Hepatocyte (in vitro differentiated cells): ENCODE results near the gene CELSR3. TPM values are rescaled to one million over a fixed set of nuclear protein-coding genes. Genes with fewer than 3 reads are reported as not detected.

Experiments
- DNase-seq: peaks from one replicate; pipeline ENCODE4 v3.0.0-alpha.2; 2016; ENCODE audit warnings: low spot score
- H2AFZ ChIP-seq: fragments of 200-600 bp; sonication (generic); 2 replicates; pipeline ENCODE4 v1.6.0; 2016; ENCODE audit warnings: antibody characterized with exemption, mild to moderate bottlenecking
- H3K27ac ChIP-seq: fragments of 200-600 bp; sonication (generic); 2 replicates; pipeline ENCODE4 v1.5.1; 2016; ENCODE audit warnings: mild to moderate bottlenecking
- H3K27me3 ChIP-seq: fragments of 200-600 bp; sonication (generic); 2 replicates; pipeline ENCODE4 v1.6.1; 2016
- H3K36me3 ChIP-seq: fragments of 200-600 bp; sonication (generic); replicated peaks from 2 replicates; pipeline ENCODE4 v1.5.1; 2016; ENCODE audit warnings: low read depth; ENCODE audit not compliant: insufficient read depth
- H3K4me1 ChIP-seq: fragments of 200-600 bp; sonication (generic); 2 replicates; pipeline ENCODE4 v1.5.1; 2016; ENCODE audit warnings: mild to moderate bottlenecking, moderate library complexity; ENCODE audit not compliant: insufficient read depth
- H3K4me2 ChIP-seq: fragments of 200-600 bp; sonication (generic); 2 replicates; pipeline ENCODE4 v1.6.0; 2016
- H3K4me3 ChIP-seq: fragments of 200-600 bp; sonication (generic); 2 replicates; pipeline ENCODE4 v1.5.1; 2016; ENCODE audit warnings: mild to moderate bottlenecking
- H3K79me2 ChIP-seq: fragments of 200-600 bp; sonication (generic); 2 replicates; pipeline ENCODE4 v1.6.0; 2017; ENCODE audit warnings: mild to moderate bottlenecking
- H3K9me2 ChIP-seq: fragments of 200-600 bp; sonication (generic); replicated peaks from 2 replicates; pipeline ENCODE4 v1.6.0; 2017; ENCODE audit warnings: mild to moderate bottlenecking; ENCODE audit not compliant: insufficient read depth
- H3K9me3 ChIP-seq: fragments of 200-600 bp; sonication (generic); 2 replicates; pipeline ENCODE4 v1.5.1; 2016; ENCODE audit warnings: low read depth, mild to moderate bottlenecking
- H4K20me1 ChIP-seq: fragments of 200-600 bp; sonication (generic); 2 replicates; pipeline ENCODE4 v1.6.0; 2016; ENCODE audit warnings: mild to moderate bottlenecking; ENCODE audit not compliant: insufficient read depth, poor library complexity, severe bottlenecking
- CTCF ChIP-seq: fragments of 200-600 bp; sonication (generic); IDR thresholded peaks from 2 replicates; pipeline ENCODE4 v1.5.1; 2016; ENCODE audit warnings: antibody characterized with exemption, mild to moderate bottlenecking; ENCODE audit not compliant: poor library complexity
- EZH2 ChIP-seq: fragments of 200-600 bp; sonication (generic); IDR thresholded peaks from 2 replicates; pipeline ENCODE4 v1.6.1; 2016; ENCODE audit warnings: antibody characterized with exemption, mild to moderate bottlenecking, borderline replicate concordance
- EZH2phosphoT487 ChIP-seq: fragments of 200-600 bp; sonication (generic); IDR thresholded peaks from one replicate; pipeline ENCODE4 v1.6.1; 2018; ENCODE audit warnings: antibody characterized with exemption, mild to moderate bottlenecking, low read depth, moderate library complexity; ENCODE audit not compliant: unreplicated experiment, severe bottlenecking
- WGBS: methylation state at CpG from one replicate; pipeline ENCODE4 v1.1.6; 2016; ENCODE audit warnings: low lambda C conversion rate; ENCODE audit errors: missing lambda C conversion rate; 5-methylcytosine and 5-hydroxymethylcytosine counted together
- microRNA-seq: library from miRNA; unstranded; fragments of <30 nt; microRNA quantifications from one replicate; pipeline ENCODE4, GENCODE V29; 2017
- polyA plus RNA-seq: library from polyadenylated mRNA; unstranded; fragments of >200 nt; fragmentation: Nextera tagmentation; extraction: Ambion mirVana; gene quantifications from 2 replicates; pipeline ENCODE4 v1.2.1, GENCODE V29; 2016
- small RNA-seq: library from RNA; depleted of rRNA; stranded (forward); fragments of <200 nt; gene quantifications from one replicate; pipeline ENCODE3, GENCODE V24; 2014
- total RNA-seq: library from RNA; depleted of rRNA; stranded (reverse); fragments of >200 nt; gene quantifications from 2 replicates; pipeline ENCODE4 v1.2.3, GENCODE V29; 2014

CELSR3 gene
- total and polyA plus RNA-seq, 2 experiments from 2014 or later = 1.8 to 1.9 TPM

GRCh38 chr3:48591886-48592518 lies 70.7 kb downstream of the CELSR3 start:
- Histone ChIP-seq H3K27ac (no peak overlapping the region), H3K9me2 (no peaks in the 10 kb centered on the region), H3K4me1 (peaks cover 22% of the 10 kb centered on the region), H3K79me2 (no peaks in the 10 kb centered on the region), H3K27me3 (no peaks in the 10 kb centered on the region), H3K4me2 (no peak overlapping the region), H2AFZ (no peak overlapping the region), H3K36me3 (no peaks in the 10 kb centered on the region), H4K20me1 (no peaks in the 10 kb centered on the region), H3K4me3 (no peak overlapping the region), H3K9me3 (no peaks in the 10 kb centered on the region)
- WGBS = 95% methylated on average over 22 of the region's 22 CpGs
- no peak for DNase-seq
- no peak for TF ChIP-seq EZH2

- no peak overlapping the region for H2AFZ ChIP-seq
- H3K4me2 ChIP-seq = no peak overlapping the region
These were observed 71.2 kb downstream of the CELSR3 start for GRCh38 chr3:48591436-48591835.

GRCh38 chr3:48588230-48588629 lies 74.5 kb downstream of the CELSR3 start:
- no peak for TF ChIP-seq EZH2
- TF ChIP-seq CTCF = no peak
- no peak for TF ChIP-seq EZH2phosphoT487
- H3K27me3 ChIP-seq = no peaks in the 10 kb centered on the region
- no peak overlapping the region for H3K4me2 ChIP-seq
- H3K4me3 ChIP-seq = no peak overlapping the region
- no peak for DNase-seq
- 96% methylated on average over 11 of the region's 15 CpGs for WGBS
- H2AFZ ChIP-seq = no peak overlapping the region
- no peaks in the 10 kb centered on the region for H3K4me1 ChIP-seq
- no peaks in the 10 kb centered on the region for H3K9me2 ChIP-seq
- no peaks in the 10 kb centered on the region for H3K79me2 ChIP-seq
- no peak overlapping the region for H3K27ac ChIP-seq
- no peaks in the 10 kb centered on the region for H3K36me3 ChIP-seq
- no peaks in the 10 kb centered on the region for H3K9me3 ChIP-seq
- H4K20me1 ChIP-seq = no peaks in the 10 kb centered on the region

More at GRCh38 chr3:48591436-48591835, 71.2 kb downstream of the CELSR3 start:
- no peaks in the 10 kb centered on the region for H3K9me2 ChIP-seq
- no peak overlapping the region for H3K27ac ChIP-seq
- TF ChIP-seq EZH2phosphoT487 (no peak), EZH2 (no peak), CTCF (no peak)
- H3K9me3 ChIP-seq = no peaks in the 10 kb centered on the region
- no peaks in the 10 kb centered on the region for H3K27me3 ChIP-seq
- no peaks in the 10 kb centered on the region for H4K20me1 ChIP-seq
- H3K4me1 ChIP-seq = peaks cover 18% of the 10 kb centered on the region
- H3K79me2 ChIP-seq = no peaks in the 10 kb centered on the region
- 95% methylated on average over 14 of the region's 14 CpGs for WGBS
- no peak for DNase-seq
- H3K36me3 ChIP-seq = no peaks in the 10 kb centered on the region
- H3K4me3 ChIP-seq = no peak overlapping the region

- Histone ChIP-seq H2AFZ (no peak overlapping the region), H3K27me3 (no peaks in the 10 kb centered on the region), H3K9me2 (no peaks in the 10 kb centered on the region), H3K4me1 (no peaks in the 10 kb centered on the region), H3K27ac (no peak overlapping the region), H3K4me2 (no peak overlapping the region), H3K9me3 (no peaks in the 10 kb centered on the region), H3K36me3 (no peaks in the 10 kb centered on the region), H3K79me2 (no peaks in the 10 kb centered on the region), H4K20me1 (no peaks in the 10 kb centered on the region), H3K4me3 (no peak overlapping the region)
- no peak for TF ChIP-seq EZH2
- TF ChIP-seq EZH2phosphoT487 = no peak
- no peak for TF ChIP-seq CTCF
- WGBS = 89% methylated on average over 9 of the region's 11 CpGs
- no peak for DNase-seq
These were observed 75.0 kb downstream of the CELSR3 start for GRCh38 chr3:48587686-48588085.

Small RNA genes lying within 50 kb of the gene (microRNA-seq; reads per million reads assigned to microRNA genes)
- gene MIR4793 = not detected

Small RNA genes lying within 50 kb of the gene (small RNA-seq; reads per million reads assigned to genes)
- not detected for gene AC141002.1

Other genes starting within 250 kb of the CELSR3 start
- gene PLXNB1, start 232.8 kb downstream of the CELSR3 start, total RNA-seq = 73.2 and 74.5 TPM in 2 replicates
- gene PLXNB1, start 232.8 kb downstream of the CELSR3 start, polyA plus RNA-seq = 71.3 and 79.0 TPM in 2 replicates
- 28.1 and 30.4 TPM in 2 replicates for gene CCDC51, start 222.8 kb downstream of the CELSR3 start, total RNA-seq
- gene CCDC51, start 222.8 kb downstream of the CELSR3 start, polyA plus RNA-seq = 30.8 and 32.0 TPM in 2 replicates
- gene TMA7, start 222.6 kb downstream of the CELSR3 start, total RNA-seq = 345 and 381 TPM in 2 replicates
- gene TMA7, start 222.6 kb downstream of the CELSR3 start, polyA plus RNA-seq = 503 and 581 TPM in 2 replicates
- gene ATRIP, start 216.1 kb downstream of the CELSR3 start, total RNA-seq = 4.5 and 4.9 TPM in 2 replicates
- 4.3 and 6.7 TPM in 2 replicates for gene ATRIP, start 216.1 kb downstream of the CELSR3 start, polyA plus RNA-seq
- gene SHISA5, start 158.7 kb downstream of the CELSR3 start, total RNA-seq = 172 and 192 TPM in 2 replicates
- gene SHISA5, start 158.7 kb downstream of the CELSR3 start, polyA plus RNA-seq = 369 TPM in 2 replicates
- gene PFKFB4, start 106.1 kb downstream of the CELSR3 start, total RNA-seq = 12.0 and 14.1 TPM in 2 replicates
- 8.2 and 9.5 TPM in 2 replicates for gene PFKFB4, start 106.1 kb downstream of the CELSR3 start, polyA plus RNA-seq
- gene UCN2, start 99.1 kb downstream of the CELSR3 start, total RNA-seq = 0.08 and 0.30 TPM in 2 replicates
- 1.1 and 1.5 TPM in 2 replicates for gene UCN2, start 99.1 kb downstream of the CELSR3 start, polyA plus RNA-seq
- 5.7 and 17.4 TPM in 2 replicates for gene COL7A1, start 67.6 kb downstream of the CELSR3 start, total RNA-seq
- 19.6 and 24.7 TPM in 2 replicates for gene COL7A1, start 67.6 kb downstream of the CELSR3 start, polyA plus RNA-seq
- gene UQCRC1, start 53.2 kb downstream of the CELSR3 start, total RNA-seq = 308 and 352 TPM in 2 replicates
- gene UQCRC1, start 53.2 kb downstream of the CELSR3 start, polyA plus RNA-seq = 405 and 411 TPM in 2 replicates
- gene TMEM89, start 41.1 kb downstream of the CELSR3 start, total RNA-seq = not detected in 2 replicates
- gene TMEM89, start 41.1 kb downstream of the CELSR3 start, polyA plus RNA-seq = not detected in 2 replicates
- gene SLC26A6, start 27.4 kb downstream of the CELSR3 start, total RNA-seq = 42.0 and 56.6 TPM in 2 replicates
- gene SLC26A6, start 27.4 kb downstream of the CELSR3 start, polyA plus RNA-seq = 53.7 and 60.9 TPM in 2 replicates
- gene NCKIPSD, start 23.0 kb upstream of the CELSR3 start, total RNA-seq = 19.9 and 23.4 TPM in 2 replicates
- gene NCKIPSD, start 23.0 kb upstream of the CELSR3 start, polyA plus RNA-seq = 21.0 and 22.9 TPM in 2 replicates
- 99.3 and 112 TPM in 2 replicates for gene IP6K2, start 54.3 kb upstream of the CELSR3 start, total RNA-seq
- 155 and 169 TPM in 2 replicates for gene IP6K2, start 54.3 kb upstream of the CELSR3 start, polyA plus RNA-seq
- gene PRKAR2A, start 185.0 kb upstream of the CELSR3 start, total RNA-seq = 29.7 and 33.9 TPM in 2 replicates
- gene PRKAR2A, start 185.0 kb upstream of the CELSR3 start, polyA plus RNA-seq = 9.0 and 10.8 TPM in 2 replicates
- 59.1 and 61.3 TPM in 2 replicates for gene SLC25A20, start 236.0 kb upstream of the CELSR3 start, total RNA-seq
- gene SLC25A20, start 236.0 kb upstream of the CELSR3 start, polyA plus RNA-seq = 38.0 and 46.0 TPM in 2 replicates